Activated T-helper 2 cell treated with anti-CD3 and anti-CD28 coated beads, Interferon-gamma antibody, Interleukin-2, Interleukin-4, amounts not matched to agents 10 μg/mL and 5 μg/mL and 100 μg/mL, durations not matched to agents 14 hours and 24 hours and 36 hours (primary cell): ENCODE measurements around the gene CHRNA7. TPM values are rescaled to one million over a fixed set of nuclear protein-coding genes. Genes with fewer than 3 reads are reported as not detected.
"Not testable (repeated sequence)": the region's sequence is repeated elsewhere in the genome, so short reads cannot be mapped to it uniquely, and the experiment has no call there.

Source experiments
- DNase-seq: peaks from one replicate; pipeline ENCODE4 v3.0.0; 2021; ENCODE audit warnings: low spot score
- H3K27ac Mint-ChIP-seq: one replicate; pipeline ENCODE4 v1.8.0; 2021; ENCODE audit warnings: mixed read lengths
- H3K27me3 Mint-ChIP-seq: one replicate; pipeline ENCODE4 v1.8.0; 2021; ENCODE audit warnings: low read depth, mixed read lengths
- H3K36me3 Mint-ChIP-seq: one replicate; pipeline ENCODE4 v1.8.0; 2021; ENCODE audit warnings: low read depth, mixed read lengths
- H3K4me1 Mint-ChIP-seq: one replicate; pipeline ENCODE4 v1.8.0; 2021; ENCODE audit warnings: low read depth, mixed read lengths
- H3K4me3 Mint-ChIP-seq: one replicate; pipeline ENCODE4 v1.8.0; 2021; ENCODE audit warnings: low read depth, mild to moderate bottlenecking, moderate library complexity, mixed read lengths
- H3K9me3 Mint-ChIP-seq: one replicate; pipeline ENCODE4 v1.8.0; 2021; ENCODE audit warnings: mixed read lengths
- intact Hi-C: fragments of 100-400 bp; cut with micrococcal nuclease; formaldehyde crosslinking; loops from one replicate; pipeline ENCODE4 v1.15.1; 2023
- total RNA-seq: library from RNA; stranded (reverse); gene quantifications from 2 replicates; pipeline ENCODE4 v1.2.3, GENCODE V29; 2022

Gene CHRNA7
- total RNA-seq, 1 donor from 2014 or later: 0.25 TPM

- H3K4me1 Mint-ChIP-seq, H3K9me3 Mint-ChIP-seq, DNase-seq, H3K4me3 Mint-ChIP-seq, H3K27ac Mint-ChIP-seq, H3K36me3 Mint-ChIP-seq, intact Hi-C loops, H3K27me3 Mint-ChIP-seq: not testable (repeated sequence)
Measured at GRCh38 chr15:32180579-32180978, 150.3 kb downstream of the CHRNA7 start.

GRCh38 chr15:32193780-32194179 is 163.5 kb downstream of the CHRNA7 start:
- DNase-seq, H3K4me1 Mint-ChIP-seq, H3K9me3 Mint-ChIP-seq, H3K4me3 Mint-ChIP-seq, intact Hi-C loops, H3K27me3 Mint-ChIP-seq, H3K27ac Mint-ChIP-seq, H3K36me3 Mint-ChIP-seq: not testable (repeated sequence)

DNA sequence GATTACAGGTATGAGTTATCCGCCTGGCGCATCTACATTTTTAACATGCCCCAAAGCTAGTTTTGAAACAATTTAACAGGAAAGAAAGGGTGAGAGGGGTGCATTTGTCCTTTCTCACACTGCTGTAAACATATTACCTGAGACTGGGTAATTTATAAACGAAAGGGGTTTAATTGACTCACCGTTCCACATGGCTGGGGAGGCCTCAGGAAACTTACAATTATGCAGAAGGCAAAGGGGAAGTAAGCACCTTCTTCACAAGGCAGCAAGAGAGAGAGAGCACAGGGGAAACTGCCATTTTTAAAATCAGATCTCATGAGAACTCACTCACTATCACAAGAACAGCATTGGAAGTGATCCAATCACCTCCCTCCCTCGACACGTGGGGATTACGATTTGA is 165.9 kb downstream of the CHRNA7 start:
- H3K27me3 Mint-ChIP-seq, H3K27ac Mint-ChIP-seq, H3K4me3 Mint-ChIP-seq, H3K36me3 Mint-ChIP-seq, H3K4me1 Mint-ChIP-seq, H3K9me3 Mint-ChIP-seq, intact Hi-C loops, DNase-seq: not testable (repeated sequence)

GRCh38 chr15:32198938-32199337 is 168.6 kb downstream of the CHRNA7 start:
- H3K36me3 Mint-ChIP-seq: not testable (repeated sequence)

GRCh38 chr15:32209081-32209480 is 178.8 kb downstream of the CHRNA7 start:
- H3K27me3 Mint-ChIP-seq, intact Hi-C loops, H3K9me3 Mint-ChIP-seq, H3K27ac Mint-ChIP-seq, DNase-seq, H3K4me3 Mint-ChIP-seq, H3K36me3 Mint-ChIP-seq, H3K4me1 Mint-ChIP-seq: not testable (repeated sequence)

More at GRCh38 chr15:32198938-32199337, 168.6 kb downstream of the CHRNA7 start:
- H3K4me3 Mint-ChIP-seq, intact Hi-C loops, H3K27ac Mint-ChIP-seq, H3K9me3 Mint-ChIP-seq, DNase-seq, H3K27me3 Mint-ChIP-seq, H3K4me1 Mint-ChIP-seq: not testable (repeated sequence)

- peaks cover 13% of the 10 kb centered on the region for H3K9me3 Mint-ChIP-seq
- no peaks in the 10 kb centered on the region for H3K27me3 Mint-ChIP-seq
- no peak overlapping the region for H3K4me3 Mint-ChIP-seq
- H3K4me1 Mint-ChIP-seq: no peaks in the 10 kb centered on the region
- no peak for DNase-seq
- no peaks in the 10 kb centered on the region for H3K36me3 Mint-ChIP-seq
- no peak overlapping the region for H3K27ac Mint-ChIP-seq
- intact Hi-C loops: no loop called here
Measured at GRCh38 chr15:32218666-32219065, 188.4 kb downstream of the CHRNA7 start.

Other genes with a start within 250 kb of the CHRNA7 start
- gene OTUD7A, start 159.8 kb upstream of the CHRNA7 start, total RNA-seq: 3.7 TPM in 2 replicates